ENCODE results near the gene PANK1.

DNA sequence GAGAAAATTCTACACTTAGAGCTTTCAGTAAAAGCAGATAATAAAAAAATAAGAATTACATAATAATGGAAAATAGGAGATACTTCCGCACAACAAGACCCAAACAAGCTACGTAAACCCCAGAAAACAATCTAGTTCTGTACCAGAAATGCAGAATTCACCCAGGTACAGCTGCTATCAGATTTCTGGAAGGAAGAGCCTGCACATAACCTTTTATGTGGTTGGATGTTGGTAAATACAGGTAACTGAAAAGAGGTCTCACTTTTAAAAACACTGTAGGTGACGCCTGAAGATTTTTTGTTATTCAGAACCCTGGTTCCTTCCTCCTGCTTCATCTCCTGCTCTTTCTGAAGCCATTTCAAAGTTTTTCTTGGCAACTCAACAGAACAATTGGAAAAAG lies 29.9 kb downstream of the PANK1 start:
- TF ChIP-seq, protein P1, sequence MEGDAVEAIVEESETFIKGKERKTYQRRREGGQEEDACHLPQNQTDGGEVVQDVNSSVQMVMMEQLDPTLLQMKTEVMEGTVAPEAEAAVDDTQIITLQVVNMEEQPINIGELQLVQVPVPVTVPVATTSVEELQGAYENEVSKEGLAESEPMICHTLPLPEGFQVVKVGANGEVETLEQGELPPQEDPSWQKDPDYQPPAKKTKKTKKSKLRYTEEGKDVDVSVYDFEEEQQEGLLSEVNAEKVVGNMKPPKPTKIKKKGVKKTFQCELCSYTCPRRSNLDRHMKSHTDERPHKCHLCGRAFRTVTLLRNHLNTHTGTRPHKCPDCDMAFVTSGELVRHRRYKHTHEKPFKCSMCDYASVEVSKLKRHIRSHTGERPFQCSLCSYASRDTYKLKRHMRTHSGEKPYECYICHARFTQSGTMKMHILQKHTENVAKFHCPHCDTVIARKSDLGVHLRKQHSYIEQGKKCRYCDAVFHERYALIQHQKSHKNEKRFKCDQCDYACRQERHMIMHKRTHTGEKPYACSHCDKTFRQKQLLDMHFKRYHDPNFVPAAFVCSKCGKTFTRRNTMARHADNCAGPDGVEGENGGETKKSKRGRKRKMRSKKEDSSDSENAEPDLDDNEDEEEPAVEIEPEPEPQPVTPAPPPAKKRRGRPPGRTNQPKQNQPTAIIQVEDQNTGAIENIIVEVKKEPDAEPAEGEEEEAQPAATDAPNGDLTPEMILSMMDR (IDR thresholded peaks at IDR 0.05), result no peak
- TF ChIP-seq EZH2phosphoT487 (IDR thresholded peaks at IDR 0.05) (no peak), EZH2 (IDR thresholded peaks at IDR 0.05) (no peak)
